ENCODE results near the gene KIF23.

KIF23 gene

DNA sequence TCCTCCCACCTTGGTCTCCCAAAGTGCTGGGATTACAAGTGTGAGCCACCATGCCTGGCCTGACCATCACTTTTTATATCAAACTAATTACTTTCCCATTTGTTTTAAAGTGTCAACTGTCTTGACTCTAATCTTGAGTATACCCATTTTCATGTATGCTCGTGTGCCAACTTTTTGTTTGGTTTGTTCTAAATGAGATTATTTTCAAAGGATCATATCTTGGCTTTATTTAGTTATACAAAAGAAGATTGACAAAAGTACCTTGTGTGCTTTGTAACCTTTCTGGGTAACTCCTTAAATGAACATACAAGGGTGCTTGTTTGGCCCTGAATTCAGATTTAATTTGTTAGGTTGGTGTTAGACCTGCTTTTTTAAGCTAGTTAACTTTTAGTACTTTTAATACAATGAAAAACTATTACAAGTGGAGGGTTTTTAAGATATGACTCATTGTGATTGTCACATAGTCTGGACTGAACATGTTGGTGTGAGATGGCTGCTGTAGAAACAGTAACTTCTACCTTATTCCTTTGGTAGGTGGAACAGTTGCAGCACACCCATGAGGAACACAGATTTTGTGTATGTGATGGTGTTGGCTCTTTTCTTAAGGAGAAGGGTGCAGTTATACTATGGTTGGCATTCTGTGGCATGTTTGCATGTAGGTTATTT lies 10.7 kb downstream of the KIF23 start:
- TF ChIP-seq EZH2 (IDR thresholded peaks at IDR 0.05; ENCODE audit: borderline replicate concordance, low read depth, low read length, severe bottlenecking), result no peak
- TF ChIP-seq, protein P1, sequence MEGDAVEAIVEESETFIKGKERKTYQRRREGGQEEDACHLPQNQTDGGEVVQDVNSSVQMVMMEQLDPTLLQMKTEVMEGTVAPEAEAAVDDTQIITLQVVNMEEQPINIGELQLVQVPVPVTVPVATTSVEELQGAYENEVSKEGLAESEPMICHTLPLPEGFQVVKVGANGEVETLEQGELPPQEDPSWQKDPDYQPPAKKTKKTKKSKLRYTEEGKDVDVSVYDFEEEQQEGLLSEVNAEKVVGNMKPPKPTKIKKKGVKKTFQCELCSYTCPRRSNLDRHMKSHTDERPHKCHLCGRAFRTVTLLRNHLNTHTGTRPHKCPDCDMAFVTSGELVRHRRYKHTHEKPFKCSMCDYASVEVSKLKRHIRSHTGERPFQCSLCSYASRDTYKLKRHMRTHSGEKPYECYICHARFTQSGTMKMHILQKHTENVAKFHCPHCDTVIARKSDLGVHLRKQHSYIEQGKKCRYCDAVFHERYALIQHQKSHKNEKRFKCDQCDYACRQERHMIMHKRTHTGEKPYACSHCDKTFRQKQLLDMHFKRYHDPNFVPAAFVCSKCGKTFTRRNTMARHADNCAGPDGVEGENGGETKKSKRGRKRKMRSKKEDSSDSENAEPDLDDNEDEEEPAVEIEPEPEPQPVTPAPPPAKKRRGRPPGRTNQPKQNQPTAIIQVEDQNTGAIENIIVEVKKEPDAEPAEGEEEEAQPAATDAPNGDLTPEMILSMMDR (IDR thresholded peaks at IDR 0.05; ENCODE audit: borderline replicate concordance, extremely low read depth, low read length, poor library complexity, severe bottlenecking), result no peak
- Histone ChIP-seq H3K27ac (ENCODE audit: low read length) (no peak overlapping the region), H4K20me1 (ENCODE audit: insufficient read depth, low read length) (no peaks in the 10 kb centered on the region; the same call in 1 of the 2 replicates), H3K36me3 (ENCODE audit: insufficient read depth, low read length) (peaks cover 86% of the 10 kb centered on the region), H3K79me2 (ENCODE audit: insufficient read depth, low read length) (peaks cover 2% of the 10 kb centered on the region; the same call in 1 of the 2 replicates), H3K4me1 (ENCODE audit: insufficient read depth, low read length) (no peaks in the 10 kb centered on the region), H2AFZ (ENCODE audit: low read depth, low read length) (no peak overlapping the region), H3K27me3 (ENCODE audit: insufficient read depth, low read length, poor library complexity) (no peaks in the 10 kb centered on the region), H3K4me3 (ENCODE audit: low read depth in 1 of 2, low read length in 2 of 2) (no peak overlapping the region), H3K9ac (ENCODE audit: low read depth, low read length) (no peak overlapping the region), H3K9me3 (ENCODE audit: insufficient read depth, low read length, severe bottlenecking) (no peaks in the 10 kb centered on the region), H3K4me2 (ENCODE audit: insufficient read depth, low read length) (no peak overlapping the region)
- no peak for DNase-seq
- ATAC-seq (ENCODE audit: insufficient read depth, low read depth), result no peak

DNA sequence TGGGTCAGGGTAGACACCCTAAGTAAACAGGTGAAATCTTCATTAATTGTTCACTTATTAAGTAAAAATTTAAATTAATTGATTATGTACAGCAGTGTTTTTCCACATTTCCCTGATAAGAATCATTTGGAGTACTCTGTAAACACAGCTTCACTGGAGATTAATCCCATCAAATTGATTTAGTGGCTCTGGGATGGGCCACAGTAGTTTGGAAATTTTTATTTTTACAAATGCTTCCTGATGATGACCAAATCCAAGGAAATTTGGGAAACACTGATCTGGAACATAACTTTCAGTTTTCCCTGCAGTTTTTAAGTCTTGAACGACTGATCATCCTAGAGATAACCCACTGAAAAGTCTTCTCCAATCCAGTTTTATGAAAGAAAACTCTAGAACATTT lies 19.7 kb downstream of the KIF23 start:
- Histone ChIP-seq H3K4me3 (ENCODE audit: low read depth in 1 of 2, low read length in 2 of 2) (no peak overlapping the region), H3K4me2 (ENCODE audit: insufficient read depth, low read length) (no peak overlapping the region), H3K4me1 (ENCODE audit: insufficient read depth, low read length) (no peaks in the 10 kb centered on the region), H4K20me1 (ENCODE audit: insufficient read depth, low read length) (no peaks in the 10 kb centered on the region), H3K36me3 (ENCODE audit: insufficient read depth, low read length) (peaks cover 91% of the 10 kb centered on the region), H3K27me3 (ENCODE audit: insufficient read depth, low read length, poor library complexity) (no peaks in the 10 kb centered on the region), H3K27ac (ENCODE audit: low read length) (no peak overlapping the region), H3K9ac (ENCODE audit: low read depth, low read length) (no peak overlapping the region), H3K79me2 (ENCODE audit: insufficient read depth, low read length) (0 out of 2 replicates have a peak, but pooled peaks cover 3% of the 10 kb centered on the region), H3K9me3 (ENCODE audit: insufficient read depth, low read length, severe bottlenecking) (no peaks in the 10 kb centered on the region), H2AFZ (ENCODE audit: low read depth, low read length) (no peak overlapping the region)
- TF ChIP-seq EZH2 (IDR thresholded peaks at IDR 0.05; ENCODE audit: borderline replicate concordance, low read depth, low read length, severe bottlenecking), result no peak
- TF ChIP-seq, protein P1 (IDR thresholded peaks at IDR 0.05; ENCODE audit: borderline replicate concordance, extremely low read depth, low read length, poor library complexity, severe bottlenecking), result no peak
- no peak for DNase-seq
- ATAC-seq (ENCODE audit: insufficient read depth, low read depth), result no peak

- ATAC-seq (ENCODE audit: insufficient read depth, low read depth) (no peak), DNase-seq (no peak)
- Histone ChIP-seq H3K9ac (ENCODE audit: low read depth, low read length) (no peak overlapping the region), H3K4me2 (ENCODE audit: insufficient read depth, low read length) (no peak overlapping the region), H3K4me1 (ENCODE audit: insufficient read depth, low read length) (no peaks in the 10 kb centered on the region), H3K27me3 (ENCODE audit: insufficient read depth, low read length, poor library complexity) (no peaks in the 10 kb centered on the region), H3K9me3 (ENCODE audit: insufficient read depth, low read length, severe bottlenecking) (no peaks in the 10 kb centered on the region), H3K36me3 (ENCODE audit: insufficient read depth, low read length) (peaks cover 91% of the 10 kb centered on the region), H4K20me1 (ENCODE audit: insufficient read depth, low read length) (no peaks in the 10 kb centered on the region), H3K4me3 (ENCODE audit: low read depth in 1 of 2, low read length in 2 of 2) (no peak overlapping the region), H2AFZ (ENCODE audit: low read depth, low read length) (no peak overlapping the region), H3K79me2 (ENCODE audit: insufficient read depth, low read length) (0 out of 2 replicates have a peak, but pooled peaks cover 3% of the 10 kb centered on the region), H3K27ac (ENCODE audit: low read length) (no peak overlapping the region)
- TF ChIP-seq, protein P1 (IDR thresholded peaks at IDR 0.05; ENCODE audit: borderline replicate concordance, extremely low read depth, low read length, poor library complexity, severe bottlenecking), result no peak
- no peak for TF ChIP-seq EZH2 (IDR thresholded peaks at IDR 0.05; ENCODE audit: borderline replicate concordance, low read depth, low read length, severe bottlenecking)
These were observed 20.1 kb downstream of the KIF23 start for GRCh38 chr15:69434238-69434637.
